ENCODE results near the gene ALG6.
"Not testable (repeated sequence)": the region's sequence is repeated elsewhere in the genome, so short reads cannot be mapped to it uniquely, and the experiment has no call there.

Gene ALG6

DNA sequence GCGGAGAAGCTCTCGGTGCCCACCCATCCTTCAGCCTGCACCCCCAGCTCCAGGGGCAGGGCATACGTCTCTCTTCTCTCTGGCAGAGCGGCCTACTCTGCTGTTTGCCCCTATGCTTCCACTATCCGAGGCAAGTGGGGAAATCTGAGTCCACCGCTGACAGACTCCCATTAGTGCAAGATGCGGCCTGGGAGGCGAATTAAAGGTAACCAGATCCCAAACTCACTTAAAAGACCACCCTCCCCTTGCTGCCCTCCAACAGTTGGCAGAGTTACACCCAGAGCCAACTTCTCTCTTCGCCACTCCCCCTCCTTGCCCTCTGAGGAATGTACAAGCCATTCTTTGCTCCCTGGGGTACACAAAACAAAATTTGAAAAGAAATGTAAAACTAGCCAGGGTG is 38.6 kb upstream of the ALG6 start:
- no peak for DNase-seq

DNA sequence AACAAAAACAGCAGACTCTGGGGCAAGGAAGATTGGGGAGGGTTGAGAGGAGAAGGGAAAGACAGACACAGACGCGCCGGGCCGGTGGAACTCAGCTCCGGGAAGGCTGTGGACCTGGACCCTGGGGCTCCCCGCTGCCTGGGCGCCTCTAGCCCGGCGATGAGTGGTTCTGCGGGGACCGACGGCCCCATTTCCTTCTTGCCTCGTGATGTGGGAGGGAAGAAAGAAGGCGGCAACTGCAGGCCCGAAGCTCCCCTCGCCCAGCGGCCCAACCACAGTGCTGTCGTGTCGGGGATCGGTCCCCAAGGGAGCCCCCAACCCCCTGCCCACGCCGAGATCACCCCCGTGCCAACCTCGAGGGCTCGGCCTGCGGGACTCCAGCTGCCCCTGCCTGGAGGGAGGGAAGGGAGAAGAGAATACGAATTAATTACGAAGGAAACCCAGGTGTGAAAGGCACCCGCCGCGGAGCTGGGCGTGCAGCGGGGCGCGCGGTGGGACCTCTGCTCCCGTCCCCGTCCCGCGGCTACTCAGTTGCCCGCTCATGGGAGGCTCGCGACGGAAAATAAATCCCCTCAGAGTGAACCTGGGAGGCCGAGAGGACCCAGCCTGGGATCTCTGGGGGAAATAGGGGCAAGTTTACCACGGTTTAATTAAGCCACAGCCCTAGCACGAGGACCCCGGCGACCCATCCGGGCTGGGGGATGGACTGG is 37.7 kb upstream of the ALG6 start:
- no peak for DNase-seq

DNA sequence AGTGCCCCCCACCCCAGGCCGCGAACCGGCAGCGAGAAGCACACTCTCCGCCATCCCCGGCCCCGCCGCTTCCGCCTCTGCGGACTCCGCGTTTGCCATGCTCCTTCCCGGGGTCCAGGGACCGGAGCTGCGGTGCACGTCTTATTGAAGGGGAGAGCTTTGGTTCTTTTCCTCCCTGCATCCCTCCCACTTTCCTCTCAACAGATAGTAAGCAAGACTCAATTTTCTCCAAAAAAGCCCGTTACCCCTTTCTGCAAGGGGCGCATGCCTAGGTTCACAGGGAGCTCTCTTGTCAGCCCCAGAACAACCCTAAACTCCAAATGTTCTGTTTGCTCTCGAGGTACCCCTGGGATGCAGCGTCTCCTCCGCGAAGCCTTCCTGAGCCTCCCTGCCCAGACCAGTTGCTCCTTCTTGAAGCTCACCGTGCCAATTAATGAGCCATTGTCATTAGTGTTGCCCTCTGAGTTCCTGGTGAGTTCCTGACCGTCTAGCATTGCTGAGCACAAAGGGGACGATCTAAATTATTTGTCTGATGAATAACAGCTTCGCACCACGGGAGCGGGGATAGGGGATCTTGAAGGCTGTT is 37.0 kb upstream of the ALG6 start:
- no peak for DNase-seq

DNA sequence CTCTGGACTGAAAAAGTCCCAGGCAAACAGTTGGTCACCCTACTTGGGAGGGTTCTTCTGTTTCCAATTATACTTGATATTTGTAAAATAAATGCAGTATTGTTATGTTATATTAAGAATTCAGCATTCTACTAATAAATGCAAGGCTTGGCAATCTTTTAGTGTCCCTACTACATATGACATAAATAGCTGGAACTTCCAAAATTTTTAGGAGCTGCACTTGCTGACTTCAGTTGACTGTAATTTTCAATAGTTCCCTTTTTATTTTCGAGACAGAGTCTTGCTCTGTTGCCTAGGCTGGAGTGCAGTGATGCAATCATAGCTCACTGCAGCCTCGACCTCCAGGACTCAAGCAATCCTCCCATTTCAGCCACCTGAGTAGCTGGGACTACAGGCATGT is 25.0 kb upstream of the ALG6 start:
- no peak for DNase-seq

DNA sequence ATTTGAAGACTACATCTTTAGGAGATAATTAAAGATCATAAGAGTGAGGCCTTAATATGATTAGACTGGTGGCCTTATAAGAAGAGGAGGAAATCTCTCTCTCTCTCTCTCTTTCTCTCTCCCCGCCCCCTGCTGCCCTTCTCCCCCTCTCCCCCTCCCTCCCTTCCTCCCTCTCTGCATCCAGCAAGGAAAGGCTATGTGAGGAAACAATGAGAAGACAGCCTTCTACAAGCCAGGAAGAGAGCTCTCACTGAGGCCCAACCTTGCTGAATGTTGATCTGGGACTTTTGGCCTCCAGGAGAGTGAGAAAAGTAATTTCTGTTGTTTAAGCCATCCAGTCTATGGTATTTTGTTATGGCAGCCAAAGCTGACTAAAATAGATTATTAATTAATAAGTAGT is 23.5 kb upstream of the ALG6 start:
- DNase-seq, result no peak

DNA sequence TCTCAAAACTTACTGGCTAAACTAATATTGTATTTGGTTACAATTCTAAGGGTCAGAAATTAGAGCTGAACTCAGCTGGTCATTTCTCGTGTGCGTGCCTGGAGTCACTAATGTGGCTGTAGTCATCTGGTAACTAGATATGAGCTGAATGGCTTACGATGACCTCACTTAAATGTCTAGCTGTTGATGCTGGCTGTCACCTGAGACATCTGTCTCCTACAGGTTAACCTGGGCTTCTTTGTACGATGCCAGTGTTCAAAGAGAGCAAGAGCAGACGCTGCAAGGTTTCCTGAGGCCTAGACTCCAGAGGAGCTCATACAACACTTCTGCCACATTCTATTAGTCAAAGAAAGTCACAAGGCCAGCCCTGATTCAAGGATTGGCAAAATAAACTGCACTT is 17.1 kb upstream of the ALG6 start:
- no peak for DNase-seq

DNA sequence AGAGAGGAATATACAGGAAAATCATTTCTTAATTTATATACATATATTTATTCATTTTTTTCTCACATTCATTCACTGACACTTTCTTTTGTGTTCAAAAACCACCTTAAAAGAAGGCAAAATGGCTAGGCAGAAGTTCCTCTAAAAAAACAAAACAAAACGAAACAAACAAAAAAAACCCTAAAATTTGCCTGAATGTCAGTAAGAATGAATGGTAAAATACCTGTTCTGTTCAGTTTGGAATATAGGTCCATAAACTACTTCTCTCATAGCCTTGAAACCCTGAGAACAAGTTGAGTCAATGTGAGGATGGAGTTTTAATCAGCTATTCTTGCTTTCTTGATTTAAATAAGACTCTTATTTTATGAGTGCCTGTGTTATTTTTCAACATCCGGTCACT is 14.7 kb upstream of the ALG6 start:
- no peak for DNase-seq

DNA sequence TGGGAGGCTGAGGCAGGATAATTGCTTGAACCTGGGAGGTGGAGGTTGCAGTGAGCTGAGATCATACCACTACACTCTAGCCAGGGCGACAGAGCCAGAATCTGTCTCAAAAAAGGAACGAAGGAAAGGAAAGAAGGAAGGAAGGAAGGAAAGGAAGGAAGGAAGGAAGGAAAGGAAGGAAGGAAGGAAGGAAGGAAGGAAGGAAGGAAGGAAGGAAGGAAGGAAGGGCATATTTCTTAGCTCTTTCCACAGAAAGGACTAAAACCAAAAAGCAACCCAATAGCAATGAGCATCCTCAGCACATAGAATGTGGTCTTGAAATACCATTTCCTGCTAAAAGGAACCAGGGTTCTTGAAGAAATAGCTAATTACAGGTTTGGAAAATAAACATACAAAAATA is 11.2 kb upstream of the ALG6 start:
- not testable (repeated sequence) for DNase-seq

DNA sequence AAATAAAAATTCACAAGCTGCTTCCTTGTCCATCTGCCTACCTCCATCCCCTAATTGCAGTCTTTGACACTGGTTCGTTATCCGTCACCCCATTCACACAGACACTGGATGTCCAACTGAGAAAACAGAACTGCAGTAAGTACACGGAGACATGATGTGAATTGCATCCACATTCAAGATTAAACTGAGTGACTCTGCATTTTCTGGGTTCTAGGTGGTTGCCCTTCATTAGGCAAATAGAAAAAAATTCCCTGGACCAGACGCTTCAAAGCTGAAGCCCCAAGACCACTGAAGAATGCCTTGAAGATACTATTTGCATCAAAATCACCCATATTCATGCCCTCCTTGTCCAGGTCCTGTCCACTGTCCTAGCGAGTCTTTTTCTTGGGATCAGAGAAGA is 7.9 kb upstream of the ALG6 start:
- DNase-seq, result no peak

DNA sequence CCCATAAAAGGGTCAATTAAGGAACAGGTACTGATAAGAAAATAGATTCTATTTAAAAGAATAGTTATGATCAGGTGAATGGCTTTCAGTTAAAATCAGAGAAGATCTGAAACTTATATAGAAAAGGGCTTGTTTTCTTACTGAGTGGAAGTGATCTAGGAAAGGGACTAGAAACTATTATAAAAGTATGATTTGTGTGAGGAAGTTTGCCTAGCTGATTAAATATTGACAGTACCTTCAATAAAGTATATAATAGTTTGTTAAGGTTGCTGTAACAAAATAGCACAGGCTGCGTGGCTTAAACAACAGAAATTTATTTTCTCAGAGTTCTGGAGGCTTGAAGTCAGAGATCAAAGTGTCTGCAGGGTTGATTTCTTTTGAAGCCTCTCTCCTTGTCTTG is 5.4 kb upstream of the ALG6 start:
- no peak for DNase-seq

DNA sequence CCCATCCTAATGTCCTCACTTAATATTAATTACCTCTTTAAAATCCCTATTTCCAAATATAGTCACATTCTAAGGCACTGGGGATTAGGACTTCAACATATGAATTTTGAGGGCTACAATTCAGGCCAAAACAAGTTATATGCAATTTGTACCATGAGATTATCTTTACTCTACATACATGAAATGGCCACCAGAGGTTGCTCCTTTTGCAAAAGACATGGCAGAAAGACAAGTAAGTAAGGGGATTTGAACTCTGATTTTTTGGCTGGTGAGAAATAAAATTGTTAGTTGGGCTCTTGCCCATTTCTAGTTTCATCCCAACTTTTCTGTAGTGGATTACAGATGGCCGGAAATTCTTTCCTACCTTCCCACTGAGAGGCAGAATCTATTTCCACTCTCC is 4.8 kb upstream of the ALG6 start:
- DNase-seq, result no peak

DNA sequence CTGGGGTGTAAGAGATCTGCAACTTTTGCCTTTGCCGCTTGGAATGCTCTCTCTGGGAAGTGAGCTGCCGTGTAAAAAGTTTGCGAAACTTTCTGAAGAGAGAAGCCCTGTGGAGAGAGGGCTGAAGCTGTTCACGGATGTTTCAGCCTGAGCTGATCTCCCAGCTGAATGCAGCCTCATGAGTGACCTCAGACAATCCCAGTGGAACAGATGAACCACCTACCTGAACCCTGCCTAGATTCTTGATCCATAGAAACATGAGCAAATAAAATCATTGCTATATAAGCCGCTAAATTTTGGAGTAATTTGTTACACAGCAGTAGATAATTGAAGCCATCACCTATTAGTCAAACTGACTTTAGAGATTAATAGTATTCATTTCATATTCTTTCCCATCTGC is 4.4 kb upstream of the ALG6 start:
- DNase-seq, result no peak

DNA sequence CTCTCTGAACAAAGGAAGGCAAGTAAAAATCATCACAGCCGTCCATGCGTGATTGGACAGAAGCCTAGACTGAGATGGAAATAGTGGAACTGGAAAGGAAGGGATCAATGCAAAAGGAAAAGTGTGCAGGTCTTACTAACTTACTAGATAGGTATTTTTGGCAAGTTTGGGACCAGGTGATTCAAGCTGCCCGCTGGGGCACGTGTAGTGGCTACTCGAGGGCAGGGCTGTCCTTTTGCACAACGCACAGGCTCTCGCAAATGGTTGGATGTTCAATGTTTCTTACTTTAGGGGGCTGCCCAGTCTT is 566 bp upstream of the ALG6 start:
- DNase-seq, result no peak

DNA sequence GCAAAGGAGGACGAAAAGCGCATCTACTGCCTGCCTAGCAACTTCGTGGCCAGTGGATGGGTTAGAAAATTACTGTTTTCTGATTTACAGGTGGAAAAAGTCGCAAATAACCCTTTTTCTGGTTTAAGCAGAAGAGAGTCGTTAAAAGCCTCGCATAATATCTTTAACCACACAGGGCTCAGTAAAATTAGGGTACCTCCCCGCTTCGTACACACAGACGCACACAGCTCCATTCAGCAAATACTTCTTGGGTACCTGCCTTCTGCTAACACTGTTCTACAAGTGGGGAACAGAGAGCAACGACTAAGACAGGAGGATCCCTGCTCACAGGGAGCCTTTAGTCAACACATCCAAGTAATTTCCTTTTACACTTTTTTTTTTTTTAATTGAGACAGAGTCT is 704 bp downstream of the ALG6 start:
- peak; percentile 1 for DNase-seq

DNA sequence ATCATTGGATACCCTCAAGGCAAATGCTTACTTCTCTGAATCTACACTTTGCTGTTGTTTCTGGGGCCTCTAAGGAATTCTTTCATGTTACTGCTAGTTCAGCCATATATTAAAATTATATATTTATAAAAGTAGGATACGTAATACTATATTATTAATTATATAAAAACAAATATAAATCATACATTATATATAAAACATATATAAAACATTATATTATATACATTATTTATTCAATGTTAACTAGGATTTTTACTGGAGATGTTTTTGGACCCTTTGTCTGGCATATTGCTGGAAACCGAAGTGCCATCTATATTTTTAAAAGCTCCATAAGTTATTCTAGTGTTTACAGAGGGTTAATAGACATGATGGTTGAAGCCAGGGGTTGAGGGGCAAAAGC is 12.2 kb downstream of the ALG6 start:
- DNase-seq, result no peak

DNA sequence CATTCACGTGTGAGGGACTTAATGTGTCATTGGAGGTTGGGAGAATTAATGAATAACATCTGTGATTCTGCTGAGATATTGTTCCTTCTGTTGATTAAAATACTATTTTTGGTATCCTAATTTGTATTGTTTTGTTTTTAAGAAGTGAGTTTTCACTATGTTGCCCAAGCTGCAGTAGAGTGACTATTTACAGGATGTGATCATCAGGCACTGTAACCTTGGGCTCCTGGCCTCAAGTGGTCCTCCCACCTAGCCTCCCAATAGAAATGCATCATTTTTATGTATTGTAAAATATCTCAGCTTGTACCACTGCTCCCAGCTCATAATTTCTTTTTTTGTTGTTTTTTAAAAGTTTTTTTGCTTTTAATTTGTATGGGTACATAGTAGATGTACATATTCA is 14.3 kb downstream of the ALG6 start:
- DNase-seq, result no peak

DNA sequence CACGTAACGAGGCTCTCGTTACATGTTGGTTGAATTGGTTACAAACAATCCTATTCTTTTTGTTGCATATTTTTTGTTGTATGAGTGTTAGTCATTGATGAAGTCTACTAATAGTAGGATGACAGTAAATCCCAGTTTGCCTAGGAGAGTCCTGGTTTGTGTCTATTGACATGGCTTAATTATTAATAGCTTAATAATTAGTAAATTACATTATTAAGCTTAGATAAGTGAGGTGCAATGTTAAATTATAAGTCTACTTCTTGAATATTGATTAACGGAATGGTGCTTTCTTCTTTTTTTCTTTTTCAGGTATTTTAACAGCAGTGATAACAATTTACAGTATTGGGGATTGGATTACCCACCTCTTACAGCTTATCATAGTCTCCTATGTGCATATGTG is 34.5 kb downstream of the ALG6 start:
- DNase-seq, result no peak

DNA sequence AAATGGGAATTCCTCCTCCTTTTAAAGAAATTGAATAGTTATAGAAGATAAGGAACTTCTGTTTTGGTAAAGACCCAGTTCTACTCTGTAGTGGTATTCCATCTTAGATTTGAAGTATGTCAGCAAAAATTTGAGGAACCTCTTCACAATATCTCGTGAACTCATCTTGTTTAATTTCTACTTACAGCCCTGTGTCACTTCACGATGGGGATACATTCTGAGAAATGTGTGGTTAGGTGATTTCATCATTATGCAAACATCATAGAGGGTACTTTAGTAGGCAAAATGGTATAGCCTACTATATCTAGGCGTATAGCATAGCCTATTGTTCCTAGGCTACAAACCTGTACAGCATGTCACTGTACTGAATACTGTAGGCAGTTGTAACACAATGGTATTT is 36.0 kb downstream of the ALG6 start:
- DNase-seq, result no peak

DNA sequence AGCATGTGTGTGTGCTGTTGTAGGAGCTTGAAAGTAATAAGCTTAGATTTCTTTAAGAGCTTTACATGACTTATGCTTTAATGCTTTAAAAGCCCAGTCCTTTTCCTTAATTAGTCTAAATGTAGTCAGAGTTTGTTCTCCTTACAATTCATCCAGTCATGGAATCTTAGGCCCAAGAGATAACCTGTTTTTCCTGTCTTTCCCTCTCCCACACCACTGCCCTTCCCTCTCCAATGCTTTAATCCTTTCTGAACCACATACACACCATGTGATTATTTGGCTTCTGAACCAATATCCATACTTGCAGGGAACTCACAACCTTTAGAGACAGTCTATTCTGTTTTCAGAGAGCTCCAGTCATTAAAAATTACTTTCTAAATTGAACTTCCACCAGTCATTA is 37.6 kb downstream of the ALG6 start:
- no peak for DNase-seq

DNA sequence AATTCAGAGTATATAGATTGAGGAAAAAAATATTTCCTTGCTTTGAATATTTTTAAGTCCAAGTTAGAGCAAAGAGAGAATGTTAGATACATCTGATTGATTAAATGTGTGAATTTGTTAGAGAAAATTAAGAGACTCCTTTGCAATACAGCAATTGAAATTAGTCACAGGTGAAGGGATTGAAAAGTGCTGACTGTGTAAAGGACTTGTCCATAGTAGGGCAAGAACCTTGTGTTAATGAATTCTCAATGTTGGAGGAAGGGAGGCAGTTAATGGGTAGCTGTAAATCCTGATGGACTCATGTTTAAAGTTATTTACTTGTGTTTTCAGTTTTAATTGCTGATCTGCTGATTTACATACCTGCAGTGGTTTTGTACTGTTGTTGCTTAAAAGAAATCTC is 38.6 kb downstream of the ALG6 start:
- no peak for DNase-seq

DNA sequence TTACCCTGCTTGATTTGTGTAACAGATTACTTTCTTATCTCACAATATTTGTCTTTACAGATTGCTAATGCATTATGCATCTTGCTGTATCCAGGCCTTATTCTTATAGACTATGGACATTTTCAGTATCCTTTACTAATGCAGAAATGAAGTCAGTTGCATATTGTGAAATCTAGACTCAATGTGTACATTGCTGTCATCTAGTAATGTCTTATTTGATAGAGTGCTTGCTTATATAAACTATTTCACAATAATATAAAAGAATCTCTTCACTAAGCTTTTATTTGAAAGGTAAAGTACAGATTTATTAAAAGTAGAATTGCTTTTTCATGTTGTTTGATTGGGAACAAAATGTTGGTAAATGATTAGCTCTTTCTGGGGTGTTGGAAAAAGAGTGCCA is 39.6 kb downstream of the ALG6 start:
- no peak for DNase-seq

DNA sequence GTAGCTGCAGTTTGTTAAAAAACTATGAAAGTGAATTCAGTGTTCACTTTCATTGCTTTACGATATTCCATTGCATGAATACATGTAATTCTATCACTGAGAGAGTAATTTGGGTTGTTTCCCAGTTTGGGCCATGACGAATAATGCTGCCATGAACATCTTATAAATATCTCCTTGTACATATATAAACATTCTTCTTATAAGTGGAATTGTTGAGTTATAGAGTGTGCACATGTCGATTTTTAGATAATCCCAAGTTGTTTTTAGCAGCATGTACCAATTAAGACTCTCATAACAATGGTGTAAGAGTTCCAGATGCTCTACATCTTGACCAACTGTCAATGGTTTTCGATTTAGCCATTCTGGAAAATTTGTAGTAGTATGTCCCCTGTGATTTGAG is 40.9 kb downstream of the ALG6 start:
- peak; percentile 35 for DNase-seq

DNA sequence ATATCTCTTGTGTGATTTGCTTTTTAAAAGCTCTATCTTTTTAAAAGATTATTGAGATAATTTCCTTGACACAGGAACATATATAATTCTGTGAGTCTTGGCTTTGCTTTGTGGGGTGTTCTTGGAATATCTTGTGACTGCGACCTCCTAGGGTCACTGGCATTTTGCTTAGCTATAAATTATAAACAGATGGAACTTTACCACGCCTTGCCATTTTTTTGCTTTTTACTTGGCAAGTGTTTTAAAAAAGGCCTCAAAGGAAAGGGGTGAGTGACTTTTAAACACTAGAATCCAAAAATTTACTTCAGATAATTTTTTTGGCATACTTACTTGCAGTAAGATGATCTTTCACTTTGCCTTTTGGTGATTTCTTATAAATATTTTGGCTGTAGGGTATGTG is 43.6 kb downstream of the ALG6 start:
- peak; percentile 4 for DNase-seq

DNA sequence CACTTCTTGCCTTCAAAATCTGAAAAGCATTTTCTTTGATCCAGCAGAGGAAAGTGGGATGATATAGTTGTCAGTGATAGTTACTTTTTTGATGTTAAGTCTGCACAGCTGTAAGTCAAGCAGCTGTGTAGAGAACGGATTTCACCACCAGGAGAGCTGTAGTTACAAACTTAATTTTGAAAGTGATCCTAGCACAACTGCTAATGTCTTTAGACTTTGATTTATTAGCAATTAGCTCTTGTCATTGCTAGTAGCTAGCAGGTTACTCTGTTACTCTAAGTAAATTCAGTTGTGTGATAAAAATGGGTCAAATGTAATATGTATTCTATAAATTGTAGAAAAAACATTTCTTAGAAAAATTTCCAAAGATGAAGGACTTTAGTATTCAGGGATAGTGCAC is 46.0 kb downstream of the ALG6 start:
- no peak for DNase-seq

DNA sequence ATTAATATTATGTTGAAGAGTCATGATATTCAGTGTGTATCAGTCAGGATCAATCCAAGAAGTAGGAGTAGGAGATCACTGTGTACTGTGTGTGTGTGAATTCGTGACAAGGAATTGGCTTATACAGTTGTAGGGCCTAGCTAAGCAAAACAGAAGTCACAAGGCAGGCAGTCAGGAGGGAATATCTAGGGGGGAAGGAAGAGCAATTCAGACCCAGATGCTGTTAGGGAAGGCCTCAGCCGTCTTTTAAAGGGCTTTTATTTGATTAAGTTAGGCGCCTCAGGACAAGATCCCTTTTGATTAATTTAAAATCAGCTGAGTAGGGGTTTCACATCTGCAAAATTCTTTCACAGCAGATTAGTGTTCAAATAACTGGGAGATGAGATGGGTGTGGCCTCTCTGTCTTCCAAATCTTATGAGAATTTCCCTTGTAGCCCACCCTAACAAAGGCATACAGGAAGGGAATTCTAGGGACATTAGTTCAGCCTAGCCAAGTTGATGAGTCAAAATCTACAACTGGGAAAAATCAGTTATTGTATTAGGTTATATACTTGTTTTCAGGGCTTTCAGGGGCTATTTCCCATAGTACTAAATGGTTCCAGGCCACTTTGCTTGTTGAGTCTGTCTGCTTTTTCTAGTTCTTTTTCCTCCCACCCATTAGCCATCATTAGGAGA is 47.4 kb downstream of the ALG6 start:
- DNase-seq, result no peak

All from fibroblast of upper back skin (primary cell).